Thymus (tissue), 11 donors: ENCODE results near the gene DNER. TPM values are rescaled to one million over a fixed set of nuclear protein-coding genes. Genes with fewer than 3 reads are reported as not detected.
"Not testable (repeated sequence)": the region's sequence is repeated elsewhere in the genome, so short reads cannot be mapped to it uniquely, and the experiment has no call there.

ENCODE experiments used
- DNase-seq, 9 donors: peaks; one replicate each; pipeline ENCODE4 v3.0.0-alpha.2; 2013; ENCODE audit warnings: low spot score in 9 of 9, low read depth in 6 of 9, missing footprints in 1 of 9
- H3K27ac ChIP-seq, 2 donors: one replicate each; pipeline ENCODE4 v1.5.1; 2013; ENCODE audit warnings: control low read depth in 1 of 2, low read depth in 1 of 2, low read length in 1 of 2, mild to moderate bottlenecking in 1 of 2, moderate library complexity in 1 of 2
- H3K27me3 ChIP-seq, 2 donors: one replicate each; pipeline ENCODE4 v1.5.1; 2013; ENCODE audit warnings: low read length in 1 of 2; ENCODE audit not compliant: control insufficient read depth in 2 of 2, insufficient read depth in 1 of 2
- H3K36me3 ChIP-seq, 2 donors: one replicate each; pipeline ENCODE4 v1.5.1; 2013; ENCODE audit warnings: low read length in 1 of 2, mild to moderate bottlenecking in 1 of 2, moderate library complexity in 1 of 2; ENCODE audit not compliant: control insufficient read depth in 2 of 2, insufficient read depth in 2 of 2
- H3K4me1 ChIP-seq, 2 donors: one replicate each; pipeline ENCODE4 v1.5.1; 2013; ENCODE audit warnings: low read length in 2 of 2; ENCODE audit not compliant: control insufficient read depth in 2 of 2, insufficient read depth in 2 of 2
- H3K4me3 ChIP-seq, 2 donors: one replicate each; pipeline ENCODE4 v1.5.1; 2013; ENCODE audit warnings: low read length in 2 of 2, control low read depth in 1 of 2, mild to moderate bottlenecking in 1 of 2
- H3K9me3 ChIP-seq, 2 donors: one replicate each; pipeline ENCODE4 v1.5.1; 2013; ENCODE audit warnings: low read length in 1 of 2, mild to moderate bottlenecking in 1 of 2; ENCODE audit not compliant: control insufficient read depth in 2 of 2, insufficient read depth in 1 of 2
- WGBS: extraction: QIAGEN DNeasy Blood & Tissue Kit; methylation state at CpG from one replicate; pipeline ENCODE4 v1.1.7; 2013; 5-methylcytosine and 5-hydroxymethylcytosine counted together
- polyA plus RNA-seq: library from polyadenylated mRNA; stranded (reverse); fragments of 200-250 nt; gene quantifications from one replicate; pipeline ENCODE4 v1.2.3, GENCODE V29; 2013
- total RNA-seq: library from RNA; stranded (reverse); fragments of 120-200 nt; gene quantifications from one replicate; pipeline ENCODE4 v1.2.4, GENCODE V29; 2013
- donor health status: healthy.

The DNER gene
- total and polyA plus RNA-seq, 2 donors, result 0.09 to 0.59 TPM

GRCh38 chr2:229622495-229623355, 91.6 kb downstream of the DNER start:
- DNase-seq, result no peak
- 96% methylated on average over 12 of the region's 12 CpGs for WGBS
- H3K36me3 ChIP-seq, result no peaks in the 10 kb centered on the region
- H3K27ac ChIP-seq, result no peak overlapping the region
- no peaks in the 10 kb centered on the region for H3K27me3 ChIP-seq
- no peak overlapping the region for H3K4me3 ChIP-seq
- no peaks in the 10 kb centered on the region for H3K4me1 ChIP-seq
- H3K9me3 ChIP-seq, result no peaks in the 10 kb centered on the region

DNA sequence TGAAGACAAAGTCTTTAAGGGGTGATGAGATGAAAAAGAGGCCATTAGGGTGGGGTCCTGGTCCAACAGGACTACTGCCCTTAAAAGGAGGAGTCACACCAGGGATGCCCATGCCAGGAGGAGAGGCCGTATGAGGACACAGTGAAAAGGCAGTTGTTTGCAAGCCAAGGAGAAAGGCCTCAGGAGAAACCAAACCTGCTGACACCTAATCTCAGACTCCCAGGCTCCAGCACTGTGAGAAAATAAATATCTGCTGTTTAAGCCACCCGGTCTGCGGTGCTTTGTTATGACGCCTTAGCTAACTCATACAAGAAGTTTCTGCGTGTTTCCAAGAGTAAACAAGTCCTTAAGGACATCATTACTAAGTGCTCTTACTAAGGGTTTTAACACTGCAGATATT, 93.6 kb downstream of the DNER start:
- 95% methylated on average over 5 of the region's 5 CpGs for WGBS
- no peaks in the 10 kb centered on the region for H3K36me3 ChIP-seq
- no peak for DNase-seq
- no peaks in the 10 kb centered on the region for H3K27me3 ChIP-seq
- H3K9me3 ChIP-seq, result no peaks in the 10 kb centered on the region
- no peak overlapping the region for H3K27ac ChIP-seq
- no peak overlapping the region for H3K4me3 ChIP-seq
- no peaks in the 10 kb centered on the region for H3K4me1 ChIP-seq

- DNase-seq, result no peak
- H3K27me3 ChIP-seq, result no peaks in the 10 kb centered on the region
- no peaks in the 10 kb centered on the region for H3K4me1 ChIP-seq
- no peaks in the 10 kb centered on the region for H3K36me3 ChIP-seq
- WGBS, result 89% methylated on average over 8 of the region's 8 CpGs
- no peaks in the 10 kb centered on the region for H3K9me3 ChIP-seq
- no peak overlapping the region for H3K27ac ChIP-seq
- H3K4me3 ChIP-seq, result no peak overlapping the region
These were observed 94.1 kb downstream of the DNER start for GRCh38 chr2:229620289-229620688.

- no peak overlapping the region for H3K4me3 ChIP-seq
- no peaks in the 10 kb centered on the region for H3K27me3 ChIP-seq
- H3K36me3 ChIP-seq, result no peaks in the 10 kb centered on the region
- no peak for DNase-seq
- H3K4me1 ChIP-seq, result no peaks in the 10 kb centered on the region
- H3K27ac ChIP-seq, result no peak overlapping the region
- 93% methylated on average over 3 of the region's 3 CpGs for WGBS
- H3K9me3 ChIP-seq, result no peaks in the 10 kb centered on the region
These were observed 97.9 kb downstream of the DNER start for GRCh38 chr2:229616433-229616832.

GRCh38 chr2:229614021-229614420, 100.3 kb downstream of the DNER start:
- H3K9me3 ChIP-seq, H3K4me3 ChIP-seq, H3K36me3 ChIP-seq, H3K27ac ChIP-seq, DNase-seq, H3K27me3 ChIP-seq, H3K4me1 ChIP-seq: not testable (repeated sequence)
- 96% methylated on average over 4 of the region's 4 CpGs for WGBS

DNA sequence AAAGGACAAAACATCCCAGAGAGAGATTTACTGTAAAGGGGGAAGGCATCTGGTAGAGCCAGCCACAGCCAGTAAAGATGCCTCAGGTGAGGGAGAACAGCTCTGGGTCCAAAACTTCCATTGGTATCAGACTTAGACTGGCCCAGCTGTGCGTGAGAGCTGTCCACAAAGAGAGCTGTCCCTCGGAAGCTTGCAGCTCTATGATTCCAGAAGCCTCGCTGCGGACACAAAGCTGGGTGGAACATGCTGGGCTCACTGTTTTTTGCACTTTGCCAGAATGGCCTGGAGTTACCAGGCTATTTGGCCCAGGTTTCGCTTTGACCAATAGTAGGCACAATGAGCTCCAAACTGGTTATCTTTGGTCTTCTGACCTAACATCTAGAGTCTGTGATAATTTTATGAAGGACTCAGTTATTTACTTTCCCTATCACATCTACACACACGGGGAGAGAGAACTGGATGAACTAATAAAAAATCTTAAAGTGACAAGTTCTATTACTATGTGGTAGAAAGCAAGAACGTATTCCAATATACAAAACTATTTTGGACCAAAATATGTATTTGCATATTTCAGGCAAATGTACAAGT, 101.9 kb downstream of the DNER start:
- H3K27ac ChIP-seq, result no peak overlapping the region
- no peaks in the 10 kb centered on the region for H3K4me1 ChIP-seq
- DNase-seq, result no peak
- no peaks in the 10 kb centered on the region for H3K9me3 ChIP-seq
- no peaks in the 10 kb centered on the region for H3K27me3 ChIP-seq
- no peaks in the 10 kb centered on the region for H3K36me3 ChIP-seq
- H3K4me3 ChIP-seq, result no peak overlapping the region
- WGBS, result 94% methylated on average over 7 of the region's 7 CpGs

DNA sequence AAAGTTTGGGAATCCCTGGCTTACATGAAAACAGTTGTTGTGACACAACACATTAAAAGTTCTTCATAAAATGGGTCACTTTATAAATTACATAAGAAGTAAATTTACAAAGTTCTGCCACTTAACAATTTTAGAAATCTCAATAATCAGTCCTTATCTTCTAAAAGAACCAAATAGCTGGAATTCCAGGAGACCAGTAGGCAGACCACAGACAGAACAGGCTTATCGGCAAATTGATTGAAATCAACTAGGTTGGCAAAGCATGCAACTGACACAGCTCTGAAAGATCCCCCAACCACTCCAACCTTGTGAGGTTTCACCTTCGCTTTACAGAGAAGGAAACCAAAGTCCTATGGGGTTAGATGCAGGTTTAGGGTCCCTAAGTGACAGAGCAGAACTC, 103.0 kb downstream of the DNER start:
- WGBS, result 90% methylated on average over 2 of the region's 2 CpGs
- Histone ChIP-seq H3K27ac (no peak overlapping the region), H3K27me3 (no peaks in the 10 kb centered on the region), H3K36me3 (no peaks in the 10 kb centered on the region), H3K4me1 (no peaks in the 10 kb centered on the region), H3K4me3 (no peak overlapping the region), H3K9me3 (no peaks in the 10 kb centered on the region)
- no peak for DNase-seq

DNA sequence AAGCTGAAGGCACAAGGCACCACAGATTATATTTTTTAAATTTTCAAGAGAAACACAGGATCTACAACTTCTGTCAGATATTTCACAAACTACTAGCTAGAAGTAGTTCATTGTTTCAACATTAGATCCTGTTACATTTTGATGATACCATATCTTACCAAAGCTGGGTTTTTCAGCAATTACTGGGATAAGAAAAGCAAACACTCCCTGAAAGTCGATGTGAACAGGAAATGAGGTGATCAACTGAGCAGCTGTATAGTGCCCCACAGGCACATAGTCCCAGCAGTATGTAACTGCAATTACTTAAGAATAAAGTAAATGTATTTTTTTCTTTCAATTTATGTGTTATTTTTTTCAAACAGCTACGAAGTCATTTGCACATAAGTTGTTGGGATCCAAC, 103.5 kb downstream of the DNER start:
- DNase-seq, result no peak
- Histone ChIP-seq H3K9me3 (no peaks in the 10 kb centered on the region), H3K27me3 (no peaks in the 10 kb centered on the region), H3K36me3 (no peaks in the 10 kb centered on the region), H3K4me3 (no peak overlapping the region), H3K27ac (no peak overlapping the region), H3K4me1 (no peaks in the 10 kb centered on the region)
- 64% methylated on average over 2 of the region's 2 CpGs for WGBS

GRCh38 chr2:229610333-229610732, 104.0 kb downstream of the DNER start:
- H3K27me3 ChIP-seq, result no peaks in the 10 kb centered on the region
- no peak overlapping the region for H3K4me3 ChIP-seq
- no peak for DNase-seq
- H3K4me1 ChIP-seq, result no peaks in the 10 kb centered on the region
- no peak overlapping the region for H3K27ac ChIP-seq
- H3K9me3 ChIP-seq, result no peaks in the 10 kb centered on the region
- WGBS, result 97% methylated on average over 12 of the region's 12 CpGs
- H3K36me3 ChIP-seq, result no peaks in the 10 kb centered on the region
